Activated effector memory CD4-positive, alpha-beta T cell treated with Interleukin-2 at 50 U/mL for 16 hours (primary cell): Measurements from ENCODE around the gene ZNF330.

Source experiments
- DNase-seq: peaks from one replicate; pipeline ENCODE4 v3.0.0-alpha.2; 2020

The ZNF330 gene

DNA sequence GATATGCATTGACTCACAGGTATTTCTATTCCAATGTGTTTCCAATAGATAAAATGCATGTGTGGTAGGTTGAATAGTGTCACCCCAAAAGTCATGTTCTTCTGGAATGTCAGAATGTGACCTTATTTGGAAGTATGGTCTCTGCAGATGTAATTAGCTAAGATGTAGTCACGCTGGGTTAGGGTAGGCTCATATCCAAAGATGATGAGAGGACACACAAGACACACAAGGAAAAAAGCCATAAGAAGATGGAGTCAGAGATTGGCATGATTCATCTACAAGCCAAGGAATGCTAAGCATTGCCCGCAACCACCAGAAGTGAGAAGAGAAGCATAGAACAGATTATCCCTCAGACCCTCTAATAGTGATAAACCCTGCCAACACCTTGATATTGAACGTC is 17.5 kb downstream of the ZNF330 start:
- no peak for DNase-seq

- DNase-seq, result no peak
Measured at GRCh38 chr4:141240259-141240658, 19.6 kb downstream of the ZNF330 start.

- no peak for DNase-seq
Measured at GRCh38 chr4:141240671-141241070, 20.0 kb downstream of the ZNF330 start.

DNA sequence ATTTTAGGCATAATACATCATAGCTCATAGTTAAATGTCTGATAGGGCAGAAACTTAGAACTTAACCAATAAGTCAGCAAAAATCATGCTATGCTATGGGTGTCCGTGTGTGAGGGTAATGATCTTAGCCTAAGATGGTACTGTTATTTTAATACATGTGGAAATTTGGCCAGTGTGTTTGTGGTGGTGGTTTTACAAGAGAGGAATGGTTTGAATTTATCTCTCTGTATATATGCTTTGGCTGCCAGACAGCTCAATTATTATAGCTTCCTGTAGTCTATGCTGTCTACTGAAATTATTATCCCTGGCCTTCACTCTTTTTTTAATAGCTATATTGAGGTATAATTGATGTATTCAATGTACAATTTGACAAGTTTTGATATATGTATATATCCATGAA is 21.3 kb downstream of the ZNF330 start:
- no peak for DNase-seq

GRCh38 chr4:141244419-141244818 is 23.7 kb downstream of the ZNF330 start:
- no peak for DNase-seq

- DNase-seq, result no peak
Measured at GRCh38 chr4:141246243-141246642, 25.5 kb downstream of the ZNF330 start.

DNA sequence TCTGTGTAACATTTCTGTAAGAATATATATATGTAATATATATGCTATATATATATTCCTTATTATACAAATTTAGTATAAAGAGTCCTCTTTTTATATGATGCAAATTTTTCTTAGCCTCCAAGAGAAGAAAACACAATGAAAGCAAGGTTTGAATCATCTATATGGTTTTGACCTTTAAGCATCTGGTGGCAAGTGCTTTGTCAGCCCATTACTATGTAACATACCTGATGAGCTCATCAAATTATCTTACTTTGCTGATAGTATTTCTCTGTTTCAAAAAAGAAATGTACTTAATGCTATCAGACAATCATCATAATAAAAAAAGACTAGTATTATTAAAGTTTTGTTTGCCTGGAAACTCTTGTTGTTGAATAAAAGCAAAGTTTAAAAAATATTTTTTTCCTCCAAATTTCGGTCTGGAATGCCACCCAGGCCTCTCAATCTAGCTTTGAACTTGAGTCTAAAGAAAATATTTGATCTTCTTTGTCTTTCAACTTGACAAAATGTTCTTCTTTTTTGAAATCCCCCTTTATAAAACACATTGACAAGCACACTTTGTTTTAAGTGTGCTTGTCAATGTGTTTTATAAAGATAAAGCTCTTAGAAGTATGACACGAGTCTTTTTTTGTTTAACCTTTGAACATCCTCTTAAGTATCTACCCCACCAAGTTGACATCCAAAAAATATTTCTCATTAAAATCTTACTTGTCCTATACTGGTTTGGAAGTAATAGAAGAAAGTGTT is 26.2 kb downstream of the ZNF330 start:
- DNase-seq, result no peak

DNA sequence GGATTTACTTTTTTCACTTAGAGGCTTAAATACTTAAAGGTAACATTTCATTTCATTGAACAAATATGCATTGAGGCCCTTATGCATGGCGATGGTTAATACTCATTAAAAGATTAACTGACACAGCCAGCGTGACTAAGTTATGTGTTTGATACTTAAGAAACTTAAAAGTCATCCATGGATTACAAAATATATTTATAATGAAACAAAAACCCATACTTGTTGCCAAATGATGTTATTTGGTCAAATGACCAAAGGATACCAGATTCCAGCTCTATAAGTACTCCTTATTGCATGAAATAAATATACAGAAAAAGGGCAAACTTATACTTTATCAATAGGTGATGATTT is 26.7 kb downstream of the ZNF330 start:
- no peak for DNase-seq

DNA sequence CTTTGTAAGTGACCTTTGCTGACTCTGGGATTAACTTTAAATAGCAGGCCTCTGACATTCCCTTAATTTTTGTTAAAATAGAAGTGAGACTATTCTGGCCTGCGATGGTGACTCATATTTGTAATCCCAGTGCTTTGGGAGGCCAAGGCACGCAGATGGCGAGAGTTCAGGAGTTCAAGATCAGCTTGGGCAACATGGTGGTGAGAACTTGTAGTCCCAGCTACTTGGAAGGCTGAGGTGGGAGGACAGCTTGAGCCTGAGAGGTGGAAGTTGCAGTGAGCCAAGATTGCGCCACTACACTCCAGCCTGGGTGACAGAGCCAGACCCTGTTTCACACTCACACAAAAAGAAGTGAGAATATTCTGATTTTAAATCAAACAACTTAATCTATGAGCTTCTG is 27.3 kb downstream of the ZNF330 start:
- DNase-seq, result no peak

DNA sequence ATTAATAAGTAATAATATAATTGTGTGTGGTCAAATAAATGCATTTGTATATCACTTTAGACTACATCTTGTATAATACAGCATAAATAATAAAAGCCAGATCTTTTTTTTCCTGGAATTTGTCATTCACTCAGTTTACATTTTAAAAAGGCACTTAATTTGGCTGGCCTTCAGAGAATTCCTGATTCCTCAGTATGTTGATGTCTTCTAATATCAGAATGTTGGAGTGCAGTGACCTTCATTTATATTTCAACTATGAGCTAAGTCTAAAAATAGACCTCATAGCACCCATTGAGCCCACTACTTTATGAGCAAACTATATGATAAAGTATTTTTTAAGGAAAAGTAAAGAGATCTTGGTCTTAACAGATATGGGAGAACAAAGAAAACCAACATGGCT is 27.8 kb downstream of the ZNF330 start:
- DNase-seq, result no peak

GRCh38 chr4:141254326-141254725 is 33.6 kb downstream of the ZNF330 start:
- no peak for DNase-seq

DNA sequence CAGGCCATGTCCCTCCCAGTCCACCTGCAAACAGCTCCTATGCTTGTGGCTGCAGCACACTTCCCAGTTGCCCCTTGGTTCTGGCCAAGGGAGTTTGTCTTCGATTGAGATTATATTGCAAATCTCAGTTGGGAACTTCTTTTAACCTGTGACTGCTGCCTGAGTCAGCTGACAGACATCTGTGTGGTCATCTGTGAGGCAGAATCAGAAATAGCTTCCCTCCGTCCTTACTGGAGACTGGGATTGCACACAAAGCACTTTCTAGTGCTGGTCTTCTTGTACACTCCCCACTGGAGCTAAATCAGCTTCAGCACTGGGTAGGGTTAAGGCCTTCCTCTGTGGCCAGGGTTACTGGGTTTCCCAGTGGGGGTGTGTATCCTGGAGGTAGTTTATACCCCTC is 34.3 kb downstream of the ZNF330 start:
- no peak for DNase-seq

GRCh38 chr4:141258558-141258957 is 37.9 kb downstream of the ZNF330 start:
- no peak for DNase-seq

DNA sequence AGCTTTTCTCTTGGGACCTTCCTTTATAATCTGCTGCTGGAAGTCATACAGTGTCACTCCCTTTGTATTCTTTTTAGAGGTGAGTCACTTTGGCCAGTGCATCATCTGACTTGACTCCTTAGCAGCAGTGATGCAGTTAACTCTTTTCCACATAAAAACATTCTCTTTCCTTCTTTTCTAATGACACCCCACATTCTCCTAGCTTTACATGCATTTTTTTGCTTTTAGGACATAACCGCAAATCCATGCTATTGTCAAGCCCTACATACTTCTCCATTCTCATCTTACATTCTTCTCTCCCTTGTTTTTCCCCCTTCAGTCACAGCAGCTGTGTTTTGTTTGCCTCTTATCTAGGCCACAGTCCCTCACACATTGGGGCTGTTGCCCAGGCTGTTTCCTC is 55.1 kb downstream of the ZNF330 start:
- DNase-seq, result no peak

- no peak for DNase-seq
Measured at GRCh38 chr4:141283152-141283551, 62.5 kb downstream of the ZNF330 start.

GRCh38 chr4:141283563-141283962 is 62.9 kb downstream of the ZNF330 start:
- DNase-seq, result no peak
